ENCODE data around the gene MYO1B. TPM values are rescaled to one million over a fixed set of nuclear protein-coding genes. Genes with fewer than 3 reads are reported as not detected.

MYO1B gene
- total and polyA plus RNA-seq, 10 of the 15 experiments (the other 5 are each of a cell fraction or from before 2014, with no cell fraction given), result 0.10 to 4.2 (median 1.6) TPM

- TF ChIP-seq NKRF (conservative IDR thresholded peaks at IDR 0.05) (no peak), STAT3 (IDR thresholded peaks at IDR 0.05; ENCODE audit: low read depth, low read length) (no peak), ZNF274 (IDR thresholded peaks at IDR 0.05; ENCODE audit: insufficient read depth, insufficient read length) (no peak), BCL11A (IDR thresholded peaks at IDR 0.05; ENCODE audit: low read depth, low read length) (no peak), NFYA (IDR thresholded peaks at IDR 0.05; ENCODE audit: borderline replicate concordance, low read depth, low read length) (no peak)
These were observed 90.8 kb downstream of the MYO1B start (continued) for GRCh38 chr2:191335875-191336464.

- FAIRE-seq (no peak), ATAC-seq (no peak), DNase-seq (ENCODE audit: low read depth, low spot score) (no peak)
- ChIA-PET RAD21 (ENCODE audit: unreplicated experiment) (no interaction called here), CTCF (no interaction called here), SMC1A (ENCODE audit: uncharacterized antibody, unreplicated experiment) (no interaction called here), POLR2A (no interaction called here)
- in situ Hi-C loops (cut with MboI) (no loop called here), intact Hi-C loops (cut with micrococcal nuclease; ENCODE audit: unreplicated experiment) (no loop called here)
- TF ChIP-seq BCL11A (IDR thresholded peaks at IDR 0.05; ENCODE audit: low read depth, low read length), result no peak
- TF ChIP-seq BCL3 (IDR thresholded peaks at IDR 0.05; ENCODE audit: borderline replicate concordance, insufficient read depth, low read depth, low read length, poor library complexity, severe bottlenecking), result no peak
- TF ChIP-seq ZBED1 (IDR thresholded peaks at IDR 0.05; ENCODE audit: borderline replicate concordance), result no peak
- TF ChIP-seq BMI1 (IDR thresholded peaks at IDR 0.05; ENCODE audit: borderline replicate concordance), result no peak
- no peak for TF ChIP-seq KAT2A (conservative IDR thresholded peaks at IDR 0.05; ENCODE audit: control insufficient read depth, low read depth, low read length)
- no peak for TF ChIP-seq RELB (IDR thresholded peaks at IDR 0.05; ENCODE audit: low read depth)
- TF ChIP-seq SUZ12 (IDR thresholded peaks at IDR 0.05; ENCODE audit: unreplicated experiment), result no peak
- TF ChIP-seq NRF1 (conservative IDR thresholded peaks at IDR 0.05; ENCODE audit: low read depth, low read length), result no peak
- TF ChIP-seq CBX5 (IDR thresholded peaks at IDR 0.05; ENCODE audit: low read depth), result no peak
- no peaks in the 10 kb centered on the region; a peak in 1 of 4 replicates for H3K27me3 ChIP-seq (replicated peaks in 1 of 2; ENCODE audit: control insufficient read depth in 2 of 2, insufficient read depth in 2 of 2, low read length in 1 of 2)
- no peaks in the 10 kb centered on the region for H3K36me3 ChIP-seq (ENCODE audit: control insufficient read depth in 2 of 2, insufficient read depth in 2 of 2, low read length in 1 of 2)
- H4K20me1 ChIP-seq (ENCODE audit: control insufficient read depth, insufficient read depth), result no peaks in the 10 kb centered on the region
- no peak overlapping the region for H3K9ac ChIP-seq (ENCODE audit: control insufficient read depth, insufficient read depth, low read length)
- H3K79me2 ChIP-seq (ENCODE audit: control insufficient read depth, insufficient read depth, low read length), result no peaks in the 10 kb centered on the region
- no TSS peak for BruUV-seq (replicated peaks)
- H2AFZ ChIP-seq (ENCODE audit: control insufficient read depth, low read depth, low read length), result no peak overlapping the region
- 23% methylated on average over 3 of the region's 3 CpGs for WGBS (ENCODE audit: insufficient coverage, insufficient replicate concordance, low lambda C conversion rate, missing lambda C conversion rate)
- no peak overlapping the region for H3K27ac ChIP-seq (ENCODE audit: control insufficient read depth, insufficient read depth)
- H3K4me1 ChIP-seq (ENCODE audit: control insufficient read depth, insufficient read depth, low read length), result no peaks in the 10 kb centered on the region
- H3K9me3 ChIP-seq (replicated peaks; ENCODE audit: control insufficient read depth, insufficient read depth, low read length), result no peaks in the 10 kb centered on the region
- no peak overlapping the region for H3K4me2 ChIP-seq (ENCODE audit: control insufficient read depth, insufficient read depth)
- H3K4me3 ChIP-seq, result no peak overlapping the region
These were observed 96.2 kb downstream of the MYO1B start for GRCh38 chr2:191341436-191341835.

Measured in GM12878 (cell line).